Measurements from ENCODE around the gene RAB30.

The RAB30 gene

GRCh38 chr11:83042964-83043711 lies 28.6 kb downstream of the RAB30 start:
- TF ChIP-seq CTCF (IDR thresholded peaks at IDR 0.05; ENCODE audit: low read depth, low read length, missing control alignments) = no peak
- DNase-seq = no peak
- Histone ChIP-seq H3K36me3 (replicated peaks) (no peaks in the 10 kb centered on the region), H3K4me3 (ENCODE audit: low read depth, low read length) (no peak overlapping the region), H3K27ac (no peak overlapping the region), H3K27me3 (replicated peaks) (no peaks in the 10 kb centered on the region)
- in situ Hi-C loops (cut with HindIII; ENCODE audit: low pct_ligation_motif_present, low sequenced_read_pairs) = no loop called here

DNA sequence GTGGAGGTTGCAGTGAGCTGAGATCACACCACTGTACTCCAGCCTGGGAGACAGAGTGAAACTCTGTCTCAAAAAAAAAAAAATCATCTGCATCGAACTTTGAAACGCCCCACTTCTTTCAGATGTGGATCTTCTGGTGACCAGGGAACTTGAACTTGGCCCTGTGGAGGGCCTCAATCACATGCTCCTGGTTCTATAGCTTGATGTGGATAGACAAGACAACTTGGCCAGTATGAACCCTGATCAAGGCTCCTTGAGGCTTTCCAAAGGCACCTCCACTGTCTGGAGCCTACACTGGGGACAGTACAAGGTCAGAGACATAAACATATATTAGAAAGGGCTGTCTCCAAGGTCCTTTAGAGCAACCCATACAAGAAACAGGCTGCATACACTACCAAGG lies 30.6 kb downstream of the RAB30 start:
- no peaks in the 10 kb centered on the region for H3K36me3 ChIP-seq (replicated peaks)
- in situ Hi-C loops (cut with HindIII; ENCODE audit: low pct_ligation_motif_present, low sequenced_read_pairs) = no loop called here
- H3K27me3 ChIP-seq (replicated peaks) = no peaks in the 10 kb centered on the region
- H3K4me3 ChIP-seq (ENCODE audit: low read depth, low read length) = no peak overlapping the region
- TF ChIP-seq CTCF (IDR thresholded peaks at IDR 0.05; ENCODE audit: low read depth, low read length, missing control alignments) = no peak
- no peak overlapping the region for H3K27ac ChIP-seq
- DNase-seq = no peak

- in situ Hi-C loops (cut with HindIII; ENCODE audit: low pct_ligation_motif_present, low sequenced_read_pairs) = no loop called here
- no peaks in the 10 kb centered on the region for H3K27me3 ChIP-seq (replicated peaks)
Observed at GRCh38 chr11:83039566-83039965, 32.1 kb downstream of the RAB30 start.

GRCh38 chr11:83037877-83038276 lies 33.8 kb downstream of the RAB30 start:
- no peak overlapping the region for H3K4me3 ChIP-seq (ENCODE audit: low read depth, low read length)
- H3K27me3 ChIP-seq (replicated peaks) = no peaks in the 10 kb centered on the region
- DNase-seq = no peak
- no peak for TF ChIP-seq CTCF (IDR thresholded peaks at IDR 0.05; ENCODE audit: low read depth, low read length, missing control alignments)
- no peaks in the 10 kb centered on the region for H3K36me3 ChIP-seq (replicated peaks)
- no peak overlapping the region for H3K27ac ChIP-seq
- in situ Hi-C loops (cut with HindIII; ENCODE audit: low pct_ligation_motif_present, low sequenced_read_pairs) = no loop called here

More at GRCh38 chr11:83039566-83039965, 32.1 kb downstream of the RAB30 start:
- DNase-seq = no peak
- Histone ChIP-seq H3K36me3 (replicated peaks) (no peaks in the 10 kb centered on the region), H3K4me3 (ENCODE audit: low read depth, low read length) (no peak overlapping the region), H3K27ac (no peak overlapping the region)
- no peak for TF ChIP-seq CTCF (IDR thresholded peaks at IDR 0.05; ENCODE audit: low read depth, low read length, missing control alignments)

- in situ Hi-C loops (cut with HindIII; ENCODE audit: low pct_ligation_motif_present, low sequenced_read_pairs) = no loop called here
- DNase-seq = no peak
- no peak for TF ChIP-seq CTCF (IDR thresholded peaks at IDR 0.05; ENCODE audit: low read depth, low read length, missing control alignments)
Observed at GRCh38 chr11:83036701-83037100, 35.0 kb downstream of the RAB30 start.

More at GRCh38 chr11:83036701-83037100, 35.0 kb downstream of the RAB30 start:
- Histone ChIP-seq H3K4me3 (ENCODE audit: low read depth, low read length) (no peak overlapping the region), H3K36me3 (replicated peaks) (no peaks in the 10 kb centered on the region), H3K27me3 (replicated peaks) (no peaks in the 10 kb centered on the region), H3K27ac (no peak overlapping the region)
